ENCODE data around the gene CHD5.

Gene CHD5

GRCh38 chr1:6121021-6121421 lies 59.1 kb downstream of the CHD5 start:
- TF ChIP-seq GATA2 (IDR thresholded peaks at IDR 0.05; ENCODE audit: low read depth, low read length) (no peak), GATA3 (IDR thresholded peaks at IDR 0.05; ENCODE audit: low read depth, low read length) (no peak)

DNA sequence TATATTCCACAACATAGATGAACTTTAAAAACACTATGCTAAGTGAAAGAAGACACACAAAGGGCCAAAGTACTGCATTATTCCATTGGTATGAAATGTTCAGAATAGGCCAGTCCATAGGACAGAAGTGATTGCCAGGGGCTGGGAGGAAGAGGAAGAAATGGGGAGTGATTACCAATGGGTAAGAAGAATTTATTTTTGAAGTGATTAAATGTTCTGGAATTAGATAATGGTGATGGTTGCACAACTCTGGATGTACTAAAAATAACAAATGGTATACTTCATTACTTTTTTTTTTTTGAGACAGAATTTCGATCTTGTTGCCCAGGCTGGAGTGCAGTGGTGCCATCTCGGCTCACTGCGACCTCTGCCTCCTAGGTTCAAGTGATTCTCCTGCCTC lies 61.7 kb downstream of the CHD5 start:
- TF ChIP-seq GATA2 (IDR thresholded peaks at IDR 0.05; ENCODE audit: low read depth, low read length): no peak
- no peak for TF ChIP-seq GATA3 (IDR thresholded peaks at IDR 0.05; ENCODE audit: low read depth, low read length)

DNA sequence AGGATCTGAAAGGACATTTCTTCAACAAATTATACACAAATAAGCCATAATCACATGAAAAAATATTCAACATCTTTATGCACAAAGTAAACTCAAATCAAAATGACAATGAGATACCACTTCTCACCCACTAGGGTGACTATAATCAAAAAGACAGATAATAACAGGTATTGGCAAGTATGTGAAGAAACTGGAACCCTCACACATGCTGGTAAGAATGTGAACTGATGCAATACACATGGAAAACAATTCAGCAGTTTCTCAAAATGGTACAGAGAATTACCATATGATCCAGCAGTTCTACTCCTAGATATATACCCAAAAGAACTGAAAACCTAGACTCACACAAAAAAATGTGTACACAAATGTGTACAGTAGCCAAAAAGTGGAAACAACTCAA lies 62.5 kb downstream of the CHD5 start:
- no peak for TF ChIP-seq GATA2 (IDR thresholded peaks at IDR 0.05; ENCODE audit: low read depth, low read length)
- no peak for TF ChIP-seq GATA3 (IDR thresholded peaks at IDR 0.05; ENCODE audit: low read depth, low read length)

- no peak for TF ChIP-seq GATA2 (IDR thresholded peaks at IDR 0.05; ENCODE audit: low read depth, low read length)
- TF ChIP-seq GATA3 (IDR thresholded peaks at IDR 0.05; ENCODE audit: low read depth, low read length): no peak
These were observed 63.1 kb downstream of the CHD5 start for GRCh38 chr1:6117064-6117463.

DNA sequence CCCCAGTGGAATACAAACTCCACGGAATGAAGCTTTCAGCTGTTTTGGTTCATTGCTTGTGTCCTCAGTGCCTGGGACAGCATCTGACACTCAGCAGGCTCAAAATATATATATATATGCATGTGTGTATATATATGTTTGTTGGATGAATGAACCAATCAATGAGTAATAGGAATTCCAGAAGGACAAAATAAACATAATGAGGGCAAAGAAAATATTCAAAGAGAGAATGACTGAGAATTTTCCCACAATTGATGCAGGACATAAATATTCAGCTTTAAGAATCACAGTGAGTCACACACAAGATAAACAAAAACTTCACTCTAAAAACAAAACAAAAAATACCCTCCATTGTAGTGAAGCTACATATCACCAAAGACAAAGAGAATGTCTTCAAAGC lies 64.0 kb downstream of the CHD5 start:
- TF ChIP-seq GATA3 (IDR thresholded peaks at IDR 0.05; ENCODE audit: low read depth, low read length) (no peak), GATA2 (IDR thresholded peaks at IDR 0.05; ENCODE audit: low read depth, low read length) (no peak)

- TF ChIP-seq GATA2 (IDR thresholded peaks at IDR 0.05; ENCODE audit: low read depth, low read length) (no peak), GATA3 (IDR thresholded peaks at IDR 0.05; ENCODE audit: low read depth, low read length) (no peak)
These were observed 66.4 kb downstream of the CHD5 start for GRCh38 chr1:6113745-6114144.

DNA sequence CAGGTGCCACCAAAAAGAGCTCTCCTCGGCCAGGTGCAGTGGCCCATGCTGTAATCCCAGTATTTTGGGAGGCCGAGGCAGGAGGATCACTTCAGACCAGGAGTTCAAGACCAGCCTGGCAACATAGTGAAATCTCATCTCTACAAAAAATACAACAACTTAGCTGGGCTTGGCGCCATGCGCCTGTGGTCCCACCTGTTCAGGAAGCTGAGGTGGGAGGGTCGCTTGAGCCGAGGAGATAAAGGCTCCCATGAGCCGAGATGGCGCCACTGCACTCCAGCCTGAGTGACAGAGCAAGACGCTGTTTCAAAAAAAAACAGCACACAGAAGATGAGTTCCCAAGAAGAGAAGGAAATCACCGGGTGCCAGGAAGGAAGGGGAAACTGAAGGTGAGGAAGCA lies 67.0 kb downstream of the CHD5 start:
- TF ChIP-seq GATA3 (IDR thresholded peaks at IDR 0.05; ENCODE audit: low read depth, low read length): no peak
- TF ChIP-seq GATA2 (IDR thresholded peaks at IDR 0.05; ENCODE audit: low read depth, low read length): no peak

DNA sequence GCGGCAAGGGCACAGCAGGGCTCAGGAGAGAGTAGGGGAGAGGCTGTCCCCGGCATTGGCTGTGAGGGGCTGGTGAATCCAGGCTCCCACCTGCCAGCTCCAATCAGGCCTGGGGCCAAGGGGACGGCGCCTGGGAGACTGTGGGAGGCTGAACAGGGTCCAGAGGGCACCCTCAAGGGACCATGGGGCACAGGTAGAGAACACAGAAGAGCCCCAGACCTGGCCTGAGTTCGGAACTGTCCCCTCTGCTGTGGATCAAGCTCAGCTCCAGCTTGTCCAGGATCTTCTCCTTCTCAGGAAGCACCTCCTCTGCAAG lies 67.5 kb downstream of the CHD5 start:
- TF ChIP-seq GATA2 (IDR thresholded peaks at IDR 0.05; ENCODE audit: low read depth, low read length): no peak
- TF ChIP-seq GATA3 (IDR thresholded peaks at IDR 0.05; ENCODE audit: low read depth, low read length): no peak

GRCh38 chr1:6111991-6112689 lies 68.0 kb downstream of the CHD5 start:
- TF ChIP-seq GATA2 (IDR thresholded peaks at IDR 0.05; ENCODE audit: low read depth, low read length) (no peak), GATA3 (IDR thresholded peaks at IDR 0.05; ENCODE audit: low read depth, low read length) (no peak)

- TF ChIP-seq GATA2 (IDR thresholded peaks at IDR 0.05; ENCODE audit: low read depth, low read length) (peak; percentile 46; the same call in 1 of the 2 replicates), GATA3 (IDR thresholded peaks at IDR 0.05; ENCODE audit: low read depth, low read length) (no peak)
These were observed 68.5 kb downstream of the CHD5 start for GRCh38 chr1:6111571-6111970.

DNA sequence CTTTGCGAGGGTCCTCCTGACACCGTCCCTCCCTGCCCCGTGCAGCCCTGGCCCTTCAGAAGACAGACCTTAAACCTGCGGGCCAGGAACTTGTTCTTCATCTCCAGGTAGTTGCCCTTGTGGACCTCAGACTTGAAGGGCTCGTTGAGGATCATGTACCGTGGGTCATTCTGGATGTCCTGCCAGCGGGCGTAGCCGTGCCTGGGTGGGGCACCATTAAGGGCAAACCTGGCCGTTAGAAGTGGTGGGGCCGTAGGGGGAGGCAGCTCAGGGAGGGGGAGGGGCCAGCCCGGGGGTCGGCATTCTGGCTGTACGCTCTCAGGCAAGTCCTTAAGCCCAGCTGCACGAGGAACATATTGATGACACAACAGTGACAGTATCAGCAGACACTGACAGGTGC lies 69.8 kb downstream of the CHD5 start:
- TF ChIP-seq GATA2 (IDR thresholded peaks at IDR 0.05; ENCODE audit: low read depth, low read length) (no peak), GATA3 (IDR thresholded peaks at IDR 0.05; ENCODE audit: low read depth, low read length) (no peak)

DNA sequence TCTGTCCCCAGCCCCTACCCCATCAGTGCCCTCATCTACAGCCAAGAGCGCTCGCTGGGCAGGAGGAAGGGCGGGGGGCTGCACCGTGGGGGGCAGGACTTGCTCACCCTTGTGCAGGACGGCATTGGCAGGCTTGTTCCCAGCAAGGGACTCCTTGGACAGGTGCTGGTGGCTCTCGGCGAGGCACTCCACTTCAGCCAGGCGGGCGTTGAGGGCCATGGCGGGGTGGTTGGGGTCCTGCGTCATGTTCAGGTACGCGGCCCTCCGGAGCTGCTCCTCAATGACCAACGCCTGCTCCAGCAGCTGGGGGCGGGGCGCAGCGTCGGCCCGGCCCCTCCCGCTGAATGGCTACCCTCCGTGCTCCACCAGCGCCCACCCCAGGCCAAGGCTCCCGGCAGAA lies 70.4 kb downstream of the CHD5 start:
- no peak for TF ChIP-seq GATA2 (IDR thresholded peaks at IDR 0.05; ENCODE audit: low read depth, low read length)
- TF ChIP-seq GATA3 (IDR thresholded peaks at IDR 0.05; ENCODE audit: low read depth, low read length): no peak

DNA sequence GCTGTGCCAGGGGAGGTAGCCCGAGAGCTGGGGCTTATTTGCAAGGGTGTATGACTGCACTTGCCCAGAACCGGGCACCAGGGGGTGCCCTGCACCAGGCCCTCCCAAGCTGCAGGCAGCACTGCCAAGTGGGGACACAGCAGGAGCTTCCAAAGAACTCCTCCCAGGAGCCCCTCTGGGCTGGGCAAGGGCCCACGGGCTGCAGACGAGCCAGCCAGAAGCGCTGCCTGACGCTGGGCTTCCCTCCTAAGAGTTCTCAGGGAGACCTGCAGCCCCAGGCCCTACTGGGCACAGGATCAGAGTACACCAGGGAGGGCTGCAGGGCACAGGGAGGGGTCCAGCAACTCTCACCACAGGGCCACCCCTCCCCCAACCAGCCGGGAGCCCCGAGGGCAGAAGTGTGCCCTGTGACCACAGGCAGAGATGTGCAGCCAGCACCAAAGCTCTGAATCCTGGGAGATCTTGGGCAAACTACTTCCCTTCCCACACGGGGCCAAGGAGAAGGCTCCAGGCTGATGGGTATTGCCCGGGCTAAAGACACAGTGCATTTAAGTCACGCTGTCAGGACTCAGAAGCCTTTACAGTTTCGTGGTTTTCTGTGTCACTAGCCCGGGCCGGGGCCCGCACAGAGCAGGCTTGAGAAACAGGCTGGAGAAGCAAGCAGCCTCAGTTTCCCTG lies 71.0 kb downstream of the CHD5 start:
- TF ChIP-seq GATA2 (IDR thresholded peaks at IDR 0.05; ENCODE audit: low read depth, low read length) (no peak), GATA3 (IDR thresholded peaks at IDR 0.05; ENCODE audit: low read depth, low read length) (no peak)

DNA sequence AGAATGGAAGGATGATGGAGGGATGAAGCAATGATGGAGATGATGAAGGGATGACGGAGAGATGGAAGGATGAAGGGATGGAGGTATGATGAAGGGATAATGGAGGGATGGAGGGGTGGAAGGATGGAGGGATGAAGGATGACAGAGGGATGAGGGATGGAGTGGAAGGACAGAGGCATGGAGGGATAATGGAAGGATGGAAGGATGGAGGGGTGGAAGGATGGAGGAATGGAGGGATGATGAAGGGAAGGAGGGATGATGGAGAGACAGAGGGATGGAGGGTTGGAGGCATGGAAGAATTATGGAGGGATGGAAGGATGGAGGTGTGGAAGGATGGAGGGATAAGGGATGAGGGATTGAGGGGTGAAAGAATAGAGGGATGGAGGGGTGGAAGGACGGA lies 71.6 kb downstream of the CHD5 start:
- TF ChIP-seq GATA2 (IDR thresholded peaks at IDR 0.05; ENCODE audit: low read depth, low read length): no peak
- no peak for TF ChIP-seq GATA3 (IDR thresholded peaks at IDR 0.05; ENCODE audit: low read depth, low read length)

All from SH-SY5Y (cell line).